Right forelimb (tissue), 1 donor: ENCODE data around the gene ARHGAP25.

Experiments used
- DNase-seq: peaks from one replicate; pipeline ENCODE4 v3.0.0-alpha.2; 2018

Gene ARHGAP25

GRCh38 chr2:68768461-68768860 is 33.9 kb downstream of the ARHGAP25 start:
- no peak for DNase-seq

- DNase-seq = no peak
These were observed 34.3 kb downstream of the ARHGAP25 start for GRCh38 chr2:68768951-68769350.

GRCh38 chr2:68769586-68770270 is 35.1 kb downstream of the ARHGAP25 start:
- no peak for DNase-seq

- DNase-seq = no peak
These were observed 35.9 kb downstream of the ARHGAP25 start for GRCh38 chr2:68770271-68771111.

- no peak for DNase-seq
These were observed 36.7 kb downstream of the ARHGAP25 start for GRCh38 chr2:68771211-68771751.

GRCh38 chr2:68772109-68772508 is 37.5 kb downstream of the ARHGAP25 start:
- no peak for DNase-seq

- no peak for DNase-seq
These were observed 40.1 kb downstream of the ARHGAP25 start for GRCh38 chr2:68774569-68775271.

- DNase-seq = no peak
These were observed 40.7 kb downstream of the ARHGAP25 start for GRCh38 chr2:68775272-68775842.

- DNase-seq = no peak
These were observed 41.5 kb downstream of the ARHGAP25 start for GRCh38 chr2:68776124-68776523.

GRCh38 chr2:68779595-68779994 is 45.0 kb downstream of the ARHGAP25 start:
- no peak for DNase-seq

- DNase-seq = no peak
These were observed 49.6 kb downstream of the ARHGAP25 start for GRCh38 chr2:68784188-68784587.

- DNase-seq = no peak
These were observed 50.3 kb downstream of the ARHGAP25 start for GRCh38 chr2:68784915-68785314.

GRCh38 chr2:68787356-68787755 is 52.7 kb downstream of the ARHGAP25 start:
- DNase-seq = no peak

- no peak for DNase-seq
These were observed 55.0 kb downstream of the ARHGAP25 start for GRCh38 chr2:68789603-68790002.

- DNase-seq = no peak
These were observed 56.0 kb downstream of the ARHGAP25 start for GRCh38 chr2:68790600-68790999.

GRCh38 chr2:68791914-68792313 is 57.3 kb downstream of the ARHGAP25 start:
- DNase-seq = no peak

- no peak for DNase-seq
These were observed 58.1 kb downstream of the ARHGAP25 start for GRCh38 chr2:68792751-68793150.

GRCh38 chr2:68796295-68796905 is 61.8 kb downstream of the ARHGAP25 start:
- no peak for DNase-seq

- no peak for DNase-seq
These were observed 64.0 kb downstream of the ARHGAP25 start for GRCh38 chr2:68798569-68798968.

- no peak for DNase-seq
These were observed 64.8 kb downstream of the ARHGAP25 start for GRCh38 chr2:68799140-68800026.

- DNase-seq = no peak
These were observed 65.4 kb downstream of the ARHGAP25 start for GRCh38 chr2:68800027-68800401.

- no peak for DNase-seq
These were observed 65.9 kb downstream of the ARHGAP25 start for GRCh38 chr2:68800517-68800916.
